A549 (cell line): ENCODE measurements around the gene FAM180A. TPM values are rescaled to one million over a fixed set of nuclear protein-coding genes. Genes with fewer than 3 reads are reported as not detected.

Experiments
- ATAC-seq, 2 experiments: fragments of 200-7000 bp in 1 of 2; fragments of >200 bp in 1 of 2; cut with Nextera tagmentation in 1 of 2; cut with Tn5 transposase in 1 of 2; 3 replicates each; pipeline versions ENCODE4 v1.8.0 to v1.9.1; 2018 to 2020; ENCODE audit warnings: mild to moderate bottlenecking in 1 of 2, moderate library complexity in 1 of 2
- CTCF ChIA-PET: fragments of 300-600 bp; sonication (Branson Sonifier 250); formaldehyde crosslinking; extraction: SDS; loops from one replicate; lab custom pipeline; 2021; ENCODE audit warnings: antibody characterized with exemption, inconsistent platforms; lab: Yijun Ruan, JAX
- POLR2A ChIA-PET: fragments of 350-600 bp; formaldehyde crosslinking; extraction: SDS; loops from one replicate; lab custom pipeline; 2021; ENCODE audit warnings: antibody characterized with exemption, inconsistent platforms; lab: Yijun Ruan, JAX
- DNase-seq, 2 experiments: peaks; one replicate each; pipeline versions ENCODE4 v3.0.0 to v3.0.0-alpha.2; 2011 to 2016; ENCODE audit warnings: low read depth in 1 of 2, low spot score in 1 of 2
- FAIRE-seq: peaks from 2 replicates; lab custom pipeline; 2011; peaks lifted over from hg19 to GRCh38; lab: Jason Lieb, UNC
- H3K27ac ChIP-seq, 2 experiments: fragments of >200 bp; sonication (Bioruptor Twin); formaldehyde crosslinking; 3 replicates each; pipeline ENCODE4 v1.5.1; 2016 to 2017
- H3K4me1 ChIP-seq: fragments of >200 bp; sonication (Bioruptor Twin); formaldehyde crosslinking; 3 replicates; pipeline ENCODE4 v1.6.1; 2016
- H3K4me2 ChIP-seq: fragments of >200 bp; sonication (Bioruptor Twin); formaldehyde crosslinking; 3 replicates; pipeline ENCODE4 v1.6.1; 2016
- H3K4me3 ChIP-seq: fragments of >200 bp; sonication (Bioruptor Twin); formaldehyde crosslinking; 3 replicates; pipeline ENCODE4 v1.5.1; 2016
- H3K9me3 ChIP-seq: fragments of >200 bp; sonication (Bioruptor Twin); formaldehyde crosslinking; 3 replicates; pipeline ENCODE4 v1.6.1; 2016
- BHLHE40 ChIP-seq: IDR thresholded peaks from 2 replicates; pipeline ENCODE4 v1.6.1; 2012; ENCODE audit warnings: low read depth, low read length, inconsistent platforms
- CBX2 ChIP-seq: fragments of 200-600 bp; sonication (generic); IDR thresholded peaks from 2 replicates; pipeline ENCODE4 v1.6.1; 2016; ENCODE audit warnings: low read depth, mild to moderate bottlenecking, borderline replicate concordance
- CBX8 ChIP-seq: fragments of 200-600 bp; sonication (generic); IDR thresholded peaks from 2 replicates; pipeline ENCODE4 v1.6.1; 2016
- CTCF ChIP-seq: fragments of >200 bp; sonication (Bioruptor Twin); formaldehyde crosslinking; IDR thresholded peaks from 3 replicates; pipeline ENCODE4 v1.5.1; 2016
- ELK1 ChIP-seq: fragments of 150-350 bp; IDR thresholded peaks from 2 replicates; pipeline ENCODE4 v1.6.1; 2014; ENCODE audit warnings: low read depth, mild to moderate bottlenecking, low read length
- EP300 ChIP-seq, 2 experiments: fragments of >200 bp; sonication (Bioruptor Twin); formaldehyde crosslinking; IDR thresholded peaks; 2 replicates in 1 of 2; 3 replicates in 1 of 2; pipeline ENCODE4 v1.6.1; 2016 to 2017
- FOSB ChIP-seq: fragments of 250-450 bp; sonication (Bioruptor Pico); IDR thresholded peaks from 2 replicates; pipeline ENCODE4 v1.5.0; 2020; ENCODE audit warnings: mild to moderate bottlenecking, moderate library complexity
- FOXS1 ChIP-seq: fragments of 250-450 bp; sonication (Bioruptor Pico); IDR thresholded peaks from 2 replicates; pipeline ENCODE4 v1.5.0; 2020; ENCODE audit warnings: mild to moderate bottlenecking, moderate library complexity
- HDAC2 ChIP-seq: fragments of 200-600 bp; sonication (generic); IDR thresholded peaks from 2 replicates; pipeline ENCODE4 v1.6.1; 2016
- HEYL ChIP-seq: fragments of 250-450 bp; sonication (Bioruptor Pico); IDR thresholded peaks from 2 replicates; pipeline ENCODE4 v1.8.0; 2021; ENCODE audit warnings: mild to moderate bottlenecking, moderate library complexity
- HOXA7 ChIP-seq: fragments of 250-450 bp; sonication (Bioruptor Pico); IDR thresholded peaks from 2 replicates; pipeline ENCODE4 v1.5.0; 2020; ENCODE audit warnings: mild to moderate bottlenecking, moderate library complexity
- JUN ChIP-seq, 2 experiments: fragments of >200 bp; sonication (Bioruptor Twin); formaldehyde crosslinking; IDR thresholded peaks; 2 replicates in 1 of 2; 3 replicates in 1 of 2; pipeline ENCODE4 v1.6.1; 2016 to 2017
- KDM1A ChIP-seq: fragments of 200-600 bp; sonication (generic); IDR thresholded peaks from 2 replicates; pipeline ENCODE4 v1.6.1; 2016; ENCODE audit warnings: low read depth, mild to moderate bottlenecking
- KDM5A ChIP-seq: fragments of 200-600 bp; sonication (generic); IDR thresholded peaks from 2 replicates; pipeline ENCODE4 v1.6.1; 2016; ENCODE audit warnings: antibody characterized with exemption, mild to moderate bottlenecking
- MAX ChIP-seq: IDR thresholded peaks from 2 replicates; pipeline ENCODE4 v1.6.1; 2012
- MYC ChIP-seq: IDR thresholded peaks from 2 replicates; pipeline ENCODE4 v1.6.1; 2012; ENCODE audit warnings: mild to moderate bottlenecking, inconsistent platforms, low read length, improper control_type of control experiment, borderline replicate concordance
- PBX3 ChIP-seq: IDR thresholded peaks from 2 replicates; pipeline ENCODE4 v1.6.1; 2012
- RCOR1 ChIP-seq: fragments of 150-350 bp; IDR thresholded peaks from 2 replicates; pipeline ENCODE4 v1.6.1; 2014; ENCODE audit warnings: antibody characterized with exemption, low read length, low read depth
- RNF2 ChIP-seq: fragments of 200-600 bp; sonication (generic); IDR thresholded peaks from 2 replicates; pipeline ENCODE4 v1.6.1; 2016; ENCODE audit warnings: low read depth, mild to moderate bottlenecking, antibody characterized with exemption, moderate library complexity, borderline replicate concordance
- SMC3 ChIP-seq: fragments of >200 bp; sonication (Bioruptor Twin); formaldehyde crosslinking; IDR thresholded peaks from 3 replicates; pipeline ENCODE4 v1.6.1; 2018; ENCODE audit warnings: inconsistent platforms
- TFCP2L1 ChIP-seq: fragments of 250-450 bp; sonication (Bioruptor Pico); IDR thresholded peaks from 2 replicates; pipeline ENCODE4 v1.5.0; 2021; ENCODE audit warnings: mild to moderate bottlenecking
- TP53 ChIP-seq: fragments of 250-450 bp; sonication (Bioruptor Pico); IDR thresholded peaks from 2 replicates; pipeline ENCODE4 v1.5.0; 2021; ENCODE audit warnings: mild to moderate bottlenecking, moderate library complexity
- WGBS: methylation state at CpG from one replicate; pipeline ENCODE4 v1.1.6; 2017; ENCODE audit errors: missing lambda C conversion rate; 5-methylcytosine and 5-hydroxymethylcytosine counted together
- polyA plus RNA-seq, 4 experiments: library from polyadenylated mRNA; depleted of rRNA in 3 of 4; stranded (reverse); fragments of >200 nt; fragmentation: RNase III in 1 of 4; extraction: RNeasy Plus Mini Kit Qiagen cat#74134 plus additional on column Dnase treatment in 1 of 4; gene quantifications; 2 replicates in 3 of 4; 3 replicates in 1 of 4; pipeline ENCODE4 v1.2.3, GENCODE V29; 2011 to 2017

FAM180A gene
- polyA plus RNA-seq, 2 of the 4 experiments (the other 2 are of a cell fraction), result not detected

GRCh38 chr7:135711139-135711469 is 37.5 kb downstream of the FAM180A start:
- H3K4me1 ChIP-seq, result peaks cover 17% of the 10 kb centered on the region
- POLR2A ChIA-PET, result no interaction called here
- H3K9me3 ChIP-seq, result no peaks in the 10 kb centered on the region
- ATAC-seq (0 out of 6 replicates have a peak, but pooled peaks of 1 of the 2 experiments have one; percentile 3), FAIRE-seq (no peak), DNase-seq (no peak)
- TF ChIP-seq MYC, result no peak
- TF ChIP-seq RNF2, result no peak
- TF ChIP-seq FOXS1 (CRISPR knock-in tag), result no peak
- TF ChIP-seq HEYL (CRISPR knock-in tag), result no peak
- no peak for TF ChIP-seq HOXA7
- TF ChIP-seq TP53 (CRISPR knock-in tag), result no peak
- no peak for TF ChIP-seq FOSB (CRISPR knock-in tag)
- no peak for TF ChIP-seq KDM5A
- TF ChIP-seq BHLHE40, result no peak
- TF ChIP-seq EP300 (IDR thresholded peaks at IDR 0.05), result no peak
- no peak for TF ChIP-seq PBX3
- no peak for TF ChIP-seq CBX2
- no peak for TF ChIP-seq JUN (IDR thresholded peaks at IDR 0.05)
- TF ChIP-seq RCOR1, result no peak
- TF ChIP-seq TFCP2L1 (CRISPR knock-in tag), result no peak
- TF ChIP-seq MAX, result no peak
- no peak for TF ChIP-seq CBX8
- TF ChIP-seq KDM1A, result no peak
- H3K27ac ChIP-seq, result no peak overlapping the region
- no peak overlapping the region for H3K4me3 ChIP-seq
- CTCF ChIA-PET, result interaction anchor here (0.8 to 4.2 kb wide), 15 partner anchors 11 to 442 kb away, joined by 3 to 17 read pairs (median 4); partner anchors contain the start of gene STMP1
- no peak overlapping the region for H3K4me2 ChIP-seq
- 50% methylated on average over 8 of the region's 8 CpGs for WGBS

DNA sequence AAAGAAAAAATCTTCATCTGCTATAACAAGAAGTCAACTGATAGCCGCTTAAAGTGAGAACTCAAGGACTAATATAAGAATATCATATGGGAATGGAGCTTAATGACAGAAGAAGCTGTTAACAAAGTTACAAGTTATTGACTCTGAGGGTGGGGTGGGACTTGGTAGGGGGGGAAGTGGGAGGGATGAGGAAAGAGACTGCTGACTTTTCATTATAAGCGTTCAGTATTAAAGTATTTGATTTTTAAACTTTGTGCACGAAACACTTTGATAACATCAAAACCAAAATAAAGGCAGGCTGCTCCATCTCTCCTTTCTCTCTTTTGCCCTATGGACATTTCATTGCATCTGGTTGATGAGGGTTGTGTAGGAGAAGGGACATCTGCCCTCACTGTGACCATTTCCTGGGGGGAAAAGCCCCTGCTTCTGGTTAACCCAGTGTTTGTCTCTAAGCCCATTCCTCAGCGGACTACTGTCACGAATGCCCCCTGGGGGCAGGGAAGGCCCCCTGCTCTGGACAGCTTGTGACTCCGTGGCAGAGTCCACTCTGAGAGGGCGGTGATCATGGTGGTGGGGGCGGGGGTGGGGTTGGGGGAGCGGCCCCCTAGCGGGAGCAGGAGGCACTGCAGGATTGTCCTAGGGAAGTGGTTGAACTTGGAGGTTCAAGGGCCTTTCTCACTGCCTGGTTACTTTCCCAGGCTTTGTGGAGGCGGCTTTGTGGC is 38.0 kb downstream of the FAM180A start:
- DNase-seq (peak; percentile 25 to 46), ATAC-seq (peak in 1 of 2 experiments; percentile 51; a peak in 3 of 6 replicates), FAIRE-seq (no peak)
- no peak overlapping the region for H3K4me2 ChIP-seq
- no peaks in the 10 kb centered on the region for H3K9me3 ChIP-seq
- H3K27ac ChIP-seq, result no peak overlapping the region
- ChIA-PET CTCF (interaction anchor here (0.5 to 4.2 kb wide), 14 partner anchors 10 to 1743 kb away, joined by 3 to 17 read pairs (median 4); partner anchors contain the start of gene STMP1), POLR2A (no interaction called here)
- no peak for TF ChIP-seq FOSB (CRISPR knock-in tag)
- TF ChIP-seq ELK1, result no peak
- 0 out of 3 replicates have a peak, but pooled peaks have one; percentile 15 for TF ChIP-seq SMC3
- no peak for TF ChIP-seq HDAC2
- peak; percentile 56 for TF ChIP-seq CTCF
- no peak for TF ChIP-seq RCOR1
- no peak for TF ChIP-seq PBX3
- 78% methylated on average over 5 of the region's 11 CpGs for WGBS
- H3K4me3 ChIP-seq, result no peak overlapping the region
- peaks cover 14% of the 10 kb centered on the region for H3K4me1 ChIP-seq
